ENCODE measurements around the gene SLC35F3. TPM values are rescaled to one million over a fixed set of nuclear protein-coding genes. Genes with fewer than 3 reads are reported as not detected.
"Not testable (repeated sequence)": the region's sequence is repeated elsewhere in the genome, so short reads cannot be mapped to it uniquely, and the experiment has no call there.

Gene SLC35F3
- total RNA-seq, 3 donors from 2014 or later: 0.13 to 1.7 (median 0.76) TPM

DNA sequence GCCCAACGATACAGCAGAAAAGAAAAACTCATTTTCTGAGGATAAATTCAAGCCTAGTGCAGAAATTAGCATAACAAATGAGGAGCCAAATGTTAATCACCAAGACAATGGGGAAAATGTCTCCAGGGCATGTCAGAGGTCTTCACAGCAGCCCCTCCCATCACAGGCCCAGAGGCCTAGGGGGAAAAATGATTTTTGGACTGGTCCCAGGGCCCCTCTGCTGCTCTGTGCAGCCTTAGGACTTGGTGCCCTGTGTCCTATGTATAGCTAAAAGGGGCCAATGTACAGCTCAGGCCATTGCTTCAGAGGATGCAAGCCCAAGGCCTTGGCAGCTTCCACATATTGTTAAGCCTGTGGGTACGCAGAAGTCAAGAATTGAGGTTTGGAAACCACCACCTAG, 13.3 kb upstream of the SLC35F3 start:
- H3K27me3 Mint-ChIP-seq (ENCODE audit: low read depth); H3K4me3 Mint-ChIP-seq; ATAC-seq; H3K4me1 Mint-ChIP-seq (ENCODE audit: low read depth); DNase-seq; H3K36me3 Mint-ChIP-seq (ENCODE audit: insufficient read depth): not testable (repeated sequence)
- peaks cover 26% of the 10 kb centered on the region for H3K9me3 Mint-ChIP-seq

DNA sequence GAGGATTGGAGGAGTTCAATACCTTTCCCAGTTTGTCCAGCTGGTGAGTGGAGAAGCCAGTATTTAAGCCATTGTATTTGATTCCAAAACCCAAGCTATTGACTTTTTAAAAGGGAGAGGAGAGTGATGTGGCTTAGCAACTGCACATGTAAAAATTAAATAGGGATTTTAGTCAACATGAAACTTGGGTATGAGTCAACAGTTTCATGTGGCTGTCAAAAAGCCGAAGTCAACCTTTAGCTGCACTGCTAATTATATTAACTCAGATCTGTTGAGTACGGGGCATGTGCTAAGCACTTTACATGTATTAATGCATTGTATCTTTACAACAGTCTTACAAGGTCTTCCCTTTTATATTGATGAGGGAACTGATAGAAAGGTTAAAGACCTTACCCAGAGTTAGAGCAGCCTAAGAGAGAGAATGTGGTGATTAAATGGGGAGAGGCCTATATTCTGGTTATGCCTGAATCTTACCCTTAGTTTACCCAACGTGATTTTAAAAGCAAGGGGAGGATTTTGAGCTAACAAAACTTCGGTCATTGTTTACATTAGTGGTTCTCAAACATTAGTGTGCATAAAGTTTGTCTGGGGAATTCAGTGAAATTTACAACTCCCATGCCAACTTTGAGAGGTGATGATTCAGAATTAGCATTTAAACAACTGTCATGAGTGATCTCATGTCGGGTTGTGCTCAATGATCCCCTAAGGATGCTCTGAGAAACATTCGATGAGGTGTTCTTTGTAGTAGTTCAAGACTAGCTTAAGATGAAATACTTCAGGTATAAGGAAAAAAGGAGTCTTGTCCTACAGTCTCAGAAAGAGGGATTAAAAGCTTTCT, 6.9 kb upstream of the SLC35F3 start:
- H3K27me3 Mint-ChIP-seq (ENCODE audit: low read depth): peaks cover 28% of the 10 kb centered on the region
- ATAC-seq (peak in 1 of 2 donors; percentile 21), DNase-seq (no peak)
- H3K4me3 Mint-ChIP-seq: no peak overlapping the region
- H3K4me1 Mint-ChIP-seq (ENCODE audit: low read depth): no peaks in the 10 kb centered on the region
- no peaks in the 10 kb centered on the region for H3K36me3 Mint-ChIP-seq (ENCODE audit: insufficient read depth)
- peaks cover 6% of the 10 kb centered on the region for H3K9me3 Mint-ChIP-seq

DNA sequence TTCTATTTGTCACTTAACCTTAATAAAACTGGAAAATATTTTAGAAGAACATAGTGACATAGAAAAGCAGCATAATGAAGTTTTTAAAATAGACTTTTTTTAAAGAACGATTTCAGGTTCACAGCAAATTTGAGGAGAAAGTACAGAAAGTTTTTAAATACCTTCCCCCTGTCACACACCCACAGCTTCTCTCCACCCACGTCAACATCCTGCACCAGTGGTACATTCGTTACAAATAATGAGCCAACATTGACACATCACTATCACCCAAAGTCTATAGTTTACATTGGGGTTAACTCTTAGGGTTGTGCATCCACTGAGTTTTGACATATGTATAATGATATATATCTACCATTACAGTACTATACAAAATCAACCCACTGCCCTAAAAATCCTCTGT, 3.0 kb upstream of the SLC35F3 start:
- H3K4me1 Mint-ChIP-seq (ENCODE audit: low read depth): peaks cover 2% of the 10 kb centered on the region
- peaks cover 49% of the 10 kb centered on the region for H3K27me3 Mint-ChIP-seq (ENCODE audit: low read depth)
- ATAC-seq (no peak), DNase-seq (no peak)
- no peaks in the 10 kb centered on the region for H3K36me3 Mint-ChIP-seq (ENCODE audit: insufficient read depth)
- no peaks in the 10 kb centered on the region for H3K9me3 Mint-ChIP-seq
- no peak overlapping the region for H3K4me3 Mint-ChIP-seq

DNA sequence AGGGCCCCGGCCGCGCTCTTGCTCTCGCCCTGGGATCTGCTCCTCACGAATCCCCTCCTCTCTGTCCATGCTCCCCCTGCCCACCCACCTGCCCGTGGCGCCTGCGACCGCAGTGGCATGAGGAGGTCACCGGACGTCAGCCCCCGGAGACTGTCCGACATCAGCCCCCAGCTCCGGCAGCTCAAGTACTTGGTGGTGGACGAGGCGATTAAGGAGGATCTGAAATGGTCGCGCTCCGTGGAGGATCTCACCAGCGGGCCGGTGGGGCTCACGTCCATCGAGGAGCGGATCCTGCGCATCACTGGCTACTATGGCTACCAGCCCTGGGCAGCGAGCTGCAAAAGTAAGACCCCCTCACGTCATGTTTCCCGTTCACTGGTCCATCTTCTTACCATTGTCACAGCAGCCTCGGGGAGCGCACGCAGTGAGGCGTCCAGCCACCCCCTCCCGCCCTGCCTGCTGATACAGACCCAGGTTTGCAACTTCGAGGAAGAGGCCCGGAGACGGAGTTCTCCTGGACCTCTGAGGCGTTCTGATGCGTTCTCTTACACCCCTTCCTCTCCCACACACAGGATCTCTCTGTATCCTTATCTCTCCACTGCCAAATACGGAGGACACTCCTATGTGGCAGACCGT, 1.1 kb downstream of the SLC35F3 start:
- H3K27me3 Mint-ChIP-seq (ENCODE audit: low read depth): peaks cover 58% of the 10 kb centered on the region
- H3K9me3 Mint-ChIP-seq: no peaks in the 10 kb centered on the region
- DNase-seq: no peak
- no peaks in the 10 kb centered on the region for H3K36me3 Mint-ChIP-seq (ENCODE audit: insufficient read depth)
- ATAC-seq: no peak
- no peak overlapping the region for H3K4me3 Mint-ChIP-seq
- H3K4me1 Mint-ChIP-seq (ENCODE audit: low read depth): peaks cover 2% of the 10 kb centered on the region

DNA sequence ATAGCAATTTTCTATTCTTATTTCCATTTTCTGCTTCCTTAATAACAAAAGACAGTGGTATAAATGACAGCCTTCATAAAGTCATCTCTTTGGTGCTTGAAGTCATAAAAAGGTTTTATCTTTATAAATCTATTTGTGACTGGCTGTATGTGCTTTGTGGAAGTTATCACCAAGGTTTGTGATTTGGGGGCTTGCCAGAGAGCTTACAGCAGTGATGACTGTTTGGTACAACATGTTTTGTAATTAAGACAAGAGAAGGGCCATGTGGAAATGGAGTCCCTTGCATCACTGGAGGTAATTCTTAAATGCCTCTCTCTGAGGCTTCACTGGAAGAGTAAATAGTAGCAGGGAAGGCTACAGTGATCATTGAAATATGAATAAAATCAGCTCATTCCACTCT, 2.7 kb downstream of the SLC35F3 start:
- no peak for ATAC-seq
- no peak overlapping the region for H3K4me3 Mint-ChIP-seq
- no peaks in the 10 kb centered on the region for H3K36me3 Mint-ChIP-seq (ENCODE audit: insufficient read depth)
- H3K9me3 Mint-ChIP-seq: no peaks in the 10 kb centered on the region
- no peak for DNase-seq
- peaks cover 63% of the 10 kb centered on the region for H3K27me3 Mint-ChIP-seq (ENCODE audit: low read depth)
- H3K4me1 Mint-ChIP-seq (ENCODE audit: low read depth): peaks cover 2% of the 10 kb centered on the region

DNA sequence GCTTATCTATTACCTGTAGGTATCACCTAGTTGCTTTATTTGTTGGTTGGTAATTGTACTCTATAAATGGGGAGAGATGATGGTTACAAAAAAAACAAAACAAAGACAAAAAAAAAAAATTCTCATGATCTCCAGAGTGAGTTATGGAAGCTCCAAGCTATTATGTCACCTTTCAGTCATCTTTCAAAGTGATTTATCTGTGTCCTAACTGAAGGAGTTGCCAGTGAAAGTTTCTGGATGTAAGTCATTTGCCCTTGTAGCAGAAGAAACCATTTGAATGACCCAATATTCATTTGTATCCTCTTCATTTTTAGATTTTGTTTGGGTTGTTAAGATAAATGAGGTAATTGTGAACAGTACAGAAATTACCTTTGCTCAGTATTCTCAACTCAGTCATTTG, 3.6 kb downstream of the SLC35F3 start:
- no peak for DNase-seq
- Mint-ChIP-seq H3K9me3 (no peaks in the 10 kb centered on the region), H3K27me3 (ENCODE audit: low read depth) (peaks cover 57% of the 10 kb centered on the region), H3K4me3 (no peak overlapping the region), H3K4me1 (ENCODE audit: low read depth) (peaks cover 2% of the 10 kb centered on the region), H3K36me3 (ENCODE audit: insufficient read depth) (no peaks in the 10 kb centered on the region)
- no peak for ATAC-seq

DNA sequence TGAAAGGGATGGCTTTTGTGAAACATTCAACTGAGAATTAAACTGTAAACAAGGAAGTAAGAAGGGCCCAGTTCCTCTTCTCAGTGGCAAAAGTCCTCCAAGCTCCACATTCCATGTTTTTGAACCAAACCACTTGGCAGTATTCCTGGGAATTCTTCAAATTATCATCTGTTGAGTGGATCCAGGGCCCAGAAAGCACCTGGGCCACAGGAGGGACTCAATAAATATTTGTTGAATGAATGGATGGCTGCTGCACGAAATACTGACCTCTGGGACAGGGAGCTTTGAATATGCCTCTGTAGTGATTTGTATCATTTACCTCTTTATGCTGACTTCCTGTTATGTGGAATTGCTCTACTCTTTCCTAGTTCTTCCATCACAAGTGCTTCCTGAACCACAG, 4.7 kb downstream of the SLC35F3 start:
- no peak for DNase-seq
- H3K9me3 Mint-ChIP-seq: no peaks in the 10 kb centered on the region
- H3K27me3 Mint-ChIP-seq (ENCODE audit: low read depth): peaks cover 49% of the 10 kb centered on the region
- no peak overlapping the region for H3K4me3 Mint-ChIP-seq
- H3K4me1 Mint-ChIP-seq (ENCODE audit: low read depth): peaks cover under 1% of the 10 kb centered on the region
- ATAC-seq: no peak
- no peaks in the 10 kb centered on the region for H3K36me3 Mint-ChIP-seq (ENCODE audit: insufficient read depth)

DNA sequence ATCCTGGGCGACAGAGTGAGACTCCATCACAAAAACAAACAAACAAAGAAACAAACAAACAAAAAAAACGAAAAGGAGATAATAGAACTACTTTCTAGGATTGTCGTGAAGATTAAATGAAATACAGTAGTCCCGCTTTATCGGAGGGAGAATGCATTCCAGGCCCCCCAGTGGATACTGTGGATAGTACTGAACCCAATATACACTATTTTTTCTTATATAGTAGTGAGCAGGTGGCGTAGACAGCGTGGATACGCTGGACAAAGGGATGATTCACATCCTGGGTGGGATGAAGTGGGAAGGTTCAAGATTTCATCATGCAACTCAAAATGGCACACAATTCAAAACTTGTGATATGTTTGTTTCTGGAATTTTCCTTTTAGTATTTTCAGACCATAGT, 8.0 kb downstream of the SLC35F3 start:
- no peak for ATAC-seq
- no peaks in the 10 kb centered on the region for H3K4me1 Mint-ChIP-seq (ENCODE audit: low read depth)
- H3K36me3 Mint-ChIP-seq (ENCODE audit: insufficient read depth): no peaks in the 10 kb centered on the region
- H3K27me3 Mint-ChIP-seq (ENCODE audit: low read depth): peaks cover 26% of the 10 kb centered on the region
- DNase-seq: no peak
- H3K9me3 Mint-ChIP-seq: peaks cover 7% of the 10 kb centered on the region
- H3K4me3 Mint-ChIP-seq: no peak overlapping the region

DNA sequence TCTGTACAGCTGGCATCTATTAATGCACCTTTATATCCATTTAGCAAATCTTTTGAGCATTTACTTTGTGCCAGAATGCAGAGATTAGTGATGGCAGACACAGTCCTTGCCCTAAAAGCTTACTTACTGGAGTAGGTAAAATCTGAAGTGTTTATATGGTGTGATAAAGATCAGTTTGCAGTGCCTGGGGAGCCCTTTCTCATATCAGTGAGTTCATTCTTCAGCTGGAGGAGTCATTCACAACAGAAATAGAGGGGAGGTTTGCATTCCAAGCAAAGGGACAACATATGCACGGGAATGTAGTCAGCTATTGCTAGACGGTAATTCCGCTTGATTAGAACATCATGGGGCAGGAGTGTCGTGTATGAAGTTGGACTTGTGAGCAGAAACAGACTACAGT, 8.4 kb downstream of the SLC35F3 start:
- H3K4me3 Mint-ChIP-seq: no peak overlapping the region
- H3K36me3 Mint-ChIP-seq (ENCODE audit: insufficient read depth): no peaks in the 10 kb centered on the region

DNA sequence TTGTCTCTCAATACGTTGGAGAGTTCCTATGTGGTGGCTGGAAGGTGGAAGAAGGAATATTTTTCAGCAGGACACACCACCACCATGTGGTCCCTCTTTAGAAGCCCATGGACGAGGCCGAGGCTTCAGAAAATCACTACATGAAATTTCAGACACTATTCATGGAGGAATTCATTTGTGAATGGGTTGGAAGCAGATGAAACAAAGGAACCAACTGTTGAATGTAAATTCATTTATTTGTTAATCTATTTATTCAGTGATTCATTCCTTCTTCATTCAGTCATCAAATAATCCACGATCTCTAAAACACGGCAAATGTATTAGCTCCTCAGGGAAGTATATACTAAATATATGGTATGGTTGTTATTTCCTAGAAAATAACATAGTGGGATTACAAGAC, 12.2 kb downstream of the SLC35F3 start:
- peaks cover 7% of the 10 kb centered on the region for H3K9me3 Mint-ChIP-seq
- H3K36me3 Mint-ChIP-seq (ENCODE audit: insufficient read depth): no peaks in the 10 kb centered on the region
- ATAC-seq (no peak), DNase-seq (no peak)
- H3K4me1 Mint-ChIP-seq (ENCODE audit: low read depth): no peaks in the 10 kb centered on the region
- H3K4me3 Mint-ChIP-seq: no peak overlapping the region
- peaks cover 6% of the 10 kb centered on the region for H3K27me3 Mint-ChIP-seq (ENCODE audit: low read depth)

More for the DNA sequence above, 8.4 kb downstream of the SLC35F3 start:
- Mint-ChIP-seq H3K27me3 (ENCODE audit: low read depth) (peaks cover 22% of the 10 kb centered on the region), H3K9me3 (peaks cover 7% of the 10 kb centered on the region), H3K4me1 (ENCODE audit: low read depth) (no peaks in the 10 kb centered on the region)
- DNase-seq: no peak
- no peak for ATAC-seq

DNA sequence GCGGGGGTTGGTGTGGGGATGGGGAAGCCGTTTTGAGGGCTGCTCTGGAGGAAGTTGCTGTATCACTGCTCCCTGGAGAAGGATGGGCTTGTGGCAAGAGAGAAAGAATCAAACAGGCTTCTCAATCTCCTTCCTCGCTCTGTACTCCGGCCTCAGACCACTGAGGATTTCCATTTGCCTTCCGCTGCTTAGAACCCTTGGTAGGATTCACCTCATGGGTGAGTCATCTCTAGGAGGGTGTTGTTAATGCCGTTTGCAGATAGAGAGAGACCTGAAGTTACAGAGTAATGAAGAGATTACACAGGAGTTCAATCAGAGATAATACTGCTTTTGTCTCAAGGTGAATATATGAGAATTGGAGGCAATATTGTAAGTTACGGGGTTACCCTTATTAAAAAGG, 15.3 kb downstream of the SLC35F3 start:
- peaks cover 7% of the 10 kb centered on the region for H3K9me3 Mint-ChIP-seq
- no peak for ATAC-seq
- H3K36me3 Mint-ChIP-seq (ENCODE audit: insufficient read depth): no peaks in the 10 kb centered on the region
- no peak for DNase-seq
- peaks cover 2% of the 10 kb centered on the region for H3K27me3 Mint-ChIP-seq (ENCODE audit: low read depth)
- H3K4me1 Mint-ChIP-seq (ENCODE audit: low read depth): no peaks in the 10 kb centered on the region
- H3K4me3 Mint-ChIP-seq: no peak overlapping the region

DNA sequence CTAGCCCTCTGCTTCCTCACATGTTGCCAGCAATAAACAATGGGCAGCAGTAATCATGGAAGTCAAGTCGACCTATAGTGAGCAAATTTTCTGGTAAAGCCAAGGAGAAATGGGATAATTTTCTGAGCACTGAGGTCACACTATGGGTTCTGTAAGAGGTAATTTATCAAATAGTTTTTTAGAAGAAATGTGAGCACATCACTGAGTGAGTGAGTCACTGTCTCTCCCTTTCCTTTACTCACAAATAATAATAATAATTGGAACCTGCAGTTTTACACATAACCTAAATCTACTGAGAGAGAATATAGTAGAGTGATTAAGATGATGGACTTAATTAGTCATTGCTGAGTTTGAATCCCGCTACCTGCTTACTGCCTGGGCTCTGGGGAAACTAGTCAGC, 23.6 kb downstream of the SLC35F3 start:
- H3K27me3 Mint-ChIP-seq (ENCODE audit: low read depth): peaks cover 6% of the 10 kb centered on the region
- no peak overlapping the region for H3K4me3 Mint-ChIP-seq
- H3K36me3 Mint-ChIP-seq (ENCODE audit: insufficient read depth): no peaks in the 10 kb centered on the region
- ATAC-seq (no peak), DNase-seq (no peak)
- H3K9me3 Mint-ChIP-seq: no peaks in the 10 kb centered on the region
- no peaks in the 10 kb centered on the region for H3K4me1 Mint-ChIP-seq (ENCODE audit: low read depth)

DNA sequence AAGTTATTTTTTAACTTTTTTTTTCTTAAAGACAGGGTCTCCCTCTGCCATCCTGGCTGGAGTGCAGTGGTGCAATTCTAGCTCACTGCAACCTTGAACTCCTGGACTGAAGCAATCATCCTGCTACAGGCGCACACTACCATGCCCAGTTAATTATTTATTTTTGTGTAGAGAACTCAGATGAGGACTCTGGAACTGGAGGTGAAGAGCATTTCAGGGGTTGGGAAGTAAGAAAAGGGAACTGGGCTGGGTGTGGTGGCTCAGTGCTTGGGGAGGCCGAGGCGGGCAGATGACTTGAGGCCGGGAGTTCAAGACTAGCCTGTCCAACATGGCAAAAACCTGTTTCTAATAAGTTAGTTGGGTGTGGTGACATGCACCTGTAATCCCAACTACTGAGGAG, 28.9 kb downstream of the SLC35F3 start:
- Mint-ChIP-seq H3K27me3 (ENCODE audit: low read depth) (no peaks in the 10 kb centered on the region), H3K9me3 (no peaks in the 10 kb centered on the region), H3K4me3 (no peak overlapping the region), H3K36me3 (ENCODE audit: insufficient read depth) (no peaks in the 10 kb centered on the region), H3K4me1 (ENCODE audit: low read depth) (no peaks in the 10 kb centered on the region)
- no peak for DNase-seq
- no peak for ATAC-seq

DNA sequence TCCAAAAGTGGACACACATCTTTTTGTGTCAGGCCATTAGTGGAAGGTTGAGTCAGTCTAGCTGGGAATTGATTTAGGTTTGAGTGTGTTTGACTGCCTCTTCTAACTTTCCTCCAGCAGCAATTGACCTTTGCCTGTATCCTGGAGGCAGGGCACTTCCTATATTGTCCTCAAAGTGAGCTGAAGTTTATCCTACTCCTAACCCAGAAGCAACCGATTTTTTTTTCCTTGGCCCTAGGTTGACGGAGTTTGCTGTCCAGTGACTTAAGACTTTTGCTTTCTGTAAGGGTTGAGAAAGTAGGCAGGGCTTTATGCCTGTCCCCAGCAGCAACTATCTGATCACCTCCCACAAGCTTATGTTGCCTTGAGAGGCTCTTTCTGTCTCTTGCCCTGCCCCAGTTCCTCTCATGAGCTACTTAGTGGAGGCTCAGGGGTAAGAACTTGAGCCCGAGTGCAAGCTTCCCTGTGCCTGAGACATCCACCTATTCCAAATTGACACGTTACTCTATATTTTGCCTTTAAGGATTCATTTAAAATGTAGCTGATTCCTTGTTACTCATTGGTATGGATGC, 30.9 kb downstream of the SLC35F3 start:
- Mint-ChIP-seq H3K4me3 (no peak overlapping the region), H3K36me3 (ENCODE audit: insufficient read depth) (no peaks in the 10 kb centered on the region), H3K4me1 (ENCODE audit: low read depth) (no peaks in the 10 kb centered on the region), H3K9me3 (no peaks in the 10 kb centered on the region), H3K27me3 (ENCODE audit: low read depth) (no peaks in the 10 kb centered on the region)
- ATAC-seq (no peak), DNase-seq (no peak)

DNA sequence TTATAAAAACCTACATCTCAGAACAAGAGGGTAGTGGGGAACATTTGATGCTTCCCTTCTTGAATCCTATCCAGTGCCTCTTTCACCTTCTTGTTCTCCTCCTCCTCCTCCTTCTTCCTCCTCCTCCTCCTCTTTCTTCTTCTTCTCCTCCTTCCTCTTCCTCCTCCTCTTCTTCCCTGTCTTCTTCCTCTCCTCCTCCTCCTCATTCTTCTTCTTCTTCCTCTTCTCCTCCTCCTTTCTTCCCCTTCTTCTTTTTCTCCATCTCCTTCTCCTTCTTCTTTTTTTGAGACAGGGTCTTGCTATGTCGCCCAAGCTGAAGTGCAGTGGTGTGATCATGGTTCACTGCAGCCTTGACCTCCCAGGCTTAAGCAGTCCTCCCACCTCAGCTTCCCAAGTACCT, 31.9 kb downstream of the SLC35F3 start:
- H3K27me3 Mint-ChIP-seq (ENCODE audit: low read depth): no peaks in the 10 kb centered on the region
- H3K4me3 Mint-ChIP-seq: no peak overlapping the region
- H3K9me3 Mint-ChIP-seq: no peaks in the 10 kb centered on the region
- ATAC-seq: no peak
- DNase-seq: no peak
- H3K36me3 Mint-ChIP-seq (ENCODE audit: insufficient read depth): no peaks in the 10 kb centered on the region
- no peaks in the 10 kb centered on the region for H3K4me1 Mint-ChIP-seq (ENCODE audit: low read depth)
